Central memory CD4-positive, alpha-beta T cell (primary cell): Measurements from ENCODE around the gene TMTC4.
"Not testable (repeated sequence)": the region's sequence is repeated elsewhere in the genome, so short reads cannot be mapped to it uniquely, and the experiment has no call there.

Experiments used
- DNase-seq: peaks from one replicate; pipeline ENCODE4 v3.0.0; 2022
- total RNA-seq, 3 experiments: gene quantifications; one replicate each; lab custom pipeline; 2026; lab: John Stamatoyannopoulos, UW

TMTC4 gene
- 11.7 to 56.2 (median 30.5) reads per million in 3 experiments for total RNA-seq

- no peak for DNase-seq
Measured at GRCh38 chr13:100674572-100674871, at the start of gene TMTC4. TMTC4 (minus strand) TSS chr13:100674795; CDS start chr13:100670362, 4,433 bp downstream.

- no peak for DNase-seq
Measured at GRCh38 chr13:100722517-100722916, 47.9 kb upstream of the TMTC4 start.

- peak; percentile 15 for DNase-seq
Measured at GRCh38 chr13:100721885-100722512, 47.4 kb upstream of the TMTC4 start.

GRCh38 chr13:100715604-100716003, 41.0 kb upstream of the TMTC4 start:
- no peak for DNase-seq

- no peak for DNase-seq
Measured at GRCh38 chr13:100714478-100714877, 39.9 kb upstream of the TMTC4 start.

- DNase-seq: no peak
Measured at GRCh38 chr13:100710176-100710575, 35.6 kb upstream of the TMTC4 start.

GRCh38 chr13:100707818-100708740, 33.5 kb upstream of the TMTC4 start:
- no peak for DNase-seq

- not testable (repeated sequence) for DNase-seq
Measured at GRCh38 chr13:100698331-100698730, 23.7 kb upstream of the TMTC4 start.

GRCh38 chr13:100695509-100695773, 20.8 kb upstream of the TMTC4 start:
- DNase-seq: no peak

- DNase-seq: no peak
Measured at GRCh38 chr13:100694722-100695508, 20.3 kb upstream of the TMTC4 start.

GRCh38 chr13:100689191-100689590, 14.6 kb upstream of the TMTC4 start:
- no peak for DNase-seq

- no peak for DNase-seq
Measured at GRCh38 chr13:100680131-100680530, 5.5 kb upstream of the TMTC4 start.

- not testable (repeated sequence) for DNase-seq
Measured at GRCh38 chr13:100677128-100677527, 2.5 kb upstream of the TMTC4 start.

GRCh38 chr13:100675661-100676129, 1.1 kb upstream of the TMTC4 start:
- DNase-seq: no peak

GRCh38 chr13:100674872-100675660, 471 bp upstream of the TMTC4 start:
- DNase-seq: peak; percentile 98

- peak; percentile 43 for DNase-seq
Measured at GRCh38 chr13:100673713-100674571, 653 bp downstream of the TMTC4 start.

GRCh38 chr13:100673376-100673712, 1.3 kb downstream of the TMTC4 start:
- no peak for DNase-seq

- no peak for DNase-seq
Measured at GRCh38 chr13:100671389-100672182, 3.0 kb downstream of the TMTC4 start.

GRCh38 chr13:100668408-100668807, 6.2 kb downstream of the TMTC4 start:
- DNase-seq: no peak

GRCh38 chr13:100667894-100668293, 6.7 kb downstream of the TMTC4 start:
- no peak for DNase-seq

GRCh38 chr13:100666124-100666523, 8.5 kb downstream of the TMTC4 start:
- no peak for DNase-seq
